ENCODE results near the gene APP.

- TF ChIP-seq EP300 (IDR thresholded peaks at IDR 0.05; ENCODE audit: borderline replicate concordance), result no peak
- TF ChIP-seq CREB1 (IDR thresholded peaks at IDR 0.05; ENCODE audit: low read depth), result no peak
- TF ChIP-seq TAF1 (IDR thresholded peaks at IDR 0.05; ENCODE audit: low read depth), result no peak
- no peak for TF ChIP-seq RAD21 (IDR thresholded peaks at IDR 0.05; ENCODE audit: low read depth)
- no peak for TF ChIP-seq TCF12 (IDR thresholded peaks at IDR 0.05; ENCODE audit: low read depth)
- no peak for TF ChIP-seq MAX (IDR thresholded peaks at IDR 0.05)
- TF ChIP-seq FOXM1 (IDR thresholded peaks at IDR 0.05; ENCODE audit: borderline replicate concordance, low read depth), result no peak
- TF ChIP-seq REST (IDR thresholded peaks at IDR 0.05; ENCODE audit: low read depth), result no peak
- TF ChIP-seq CEBPB (IDR thresholded peaks at IDR 0.05), result no peak
- TF ChIP-seq NFIC (IDR thresholded peaks at IDR 0.05), result no peak
- TF ChIP-seq YY1 (IDR thresholded peaks at IDR 0.05; ENCODE audit: low read depth), result no peak
- TF ChIP-seq ZBTB7A (IDR thresholded peaks at IDR 0.05; ENCODE audit: low read depth), result no peak
- no peak for TF ChIP-seq USF1 (IDR thresholded peaks at IDR 0.05)
- peak; percentile 90 for TF ChIP-seq TEAD4 (IDR thresholded peaks at IDR 0.05)
These were observed 22.3 kb downstream of the APP start for GRCh38 chr21:26148071-26148839.

Measured in Ishikawa (cell line).